Epithelial cell of umbilical artery (primary cell): ENCODE results near the gene HOPX. TPM values are rescaled to one million over a fixed set of nuclear protein-coding genes. Genes with fewer than 3 reads are reported as not detected.

ENCODE experiments used
- total RNA-seq: library from RNA; depleted of rRNA; stranded (reverse); fragments of >200 nt; gene quantifications from 2 replicates; pipeline ENCODE4 v1.2.3, GENCODE V29; 2014

HOPX gene
- total RNA-seq = 32.8 and 33.9 TPM in 2 replicates

GRCh38 chr4:56681158-56681852 is at the start of gene HOPX:
Gene HOPX (minus strand): TSS chr4:56681296. CDS start chr4:56657816, 23,480 bp downstream.

Other genes with a start within 250 kb of the HOPX start
- 27.3 and 37.5 TPM in 2 replicates for gene PPAT, start 245.7 kb downstream of the HOPX start, total RNA-seq
- gene PAICS, start 245.0 kb downstream of the HOPX start, total RNA-seq = 43.2 and 78.7 TPM in 2 replicates
- 50.6 and 91.6 TPM in 2 replicates for gene SRP72, start 213.7 kb downstream of the HOPX start, total RNA-seq
- gene ARL9, start 175.5 kb downstream of the HOPX start, total RNA-seq = under 0.01 TPM in 1 of 2 replicates, not detected in the other
- not detected in 2 replicates for gene SPINK2, start 140.4 kb upstream of the HOPX start, total RNA-seq
- 38.6 and 39.6 TPM in 2 replicates for gene REST, start 226.6 kb upstream of the HOPX start, total RNA-seq